HG03469 (cell line): ENCODE results near the gene NLGN1.

Source experiments
- ATAC-seq: cut with Tn5 transposase; IDR thresholded peaks from one replicate; pipeline ENCODE4 v1.9.1; 2021; ENCODE audit warnings: mild to moderate bottlenecking, moderate library complexity, moderate number of reproducible peaks; ENCODE audit not compliant: unreplicated experiment

Gene NLGN1

GRCh38 chr3:174315225-174315624 is 917.7 kb downstream of the NLGN1 start:
- ATAC-seq, result no peak

GRCh38 chr3:174317005-174317404 is 919.5 kb downstream of the NLGN1 start:
- ATAC-seq, result no peak

DNA sequence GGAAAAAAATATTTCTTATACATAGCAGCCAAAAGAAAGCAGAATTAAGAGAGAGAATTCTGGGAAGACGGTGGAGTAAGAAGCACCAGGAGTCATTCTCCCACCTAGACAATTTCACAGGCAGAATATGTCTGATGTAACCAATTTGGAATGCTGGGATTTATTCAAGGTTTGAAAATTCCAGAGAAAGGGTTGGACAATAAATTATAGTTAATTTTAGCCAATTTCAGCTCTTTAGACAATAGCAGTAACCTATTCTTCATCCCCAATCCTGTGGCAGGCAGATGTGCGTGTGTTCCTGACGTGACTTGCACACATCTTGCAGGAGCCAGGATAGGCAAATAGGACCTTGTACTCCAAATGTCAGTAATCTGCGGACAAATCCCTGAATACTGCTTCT is 920.6 kb downstream of the NLGN1 start:
- no peak for ATAC-seq

DNA sequence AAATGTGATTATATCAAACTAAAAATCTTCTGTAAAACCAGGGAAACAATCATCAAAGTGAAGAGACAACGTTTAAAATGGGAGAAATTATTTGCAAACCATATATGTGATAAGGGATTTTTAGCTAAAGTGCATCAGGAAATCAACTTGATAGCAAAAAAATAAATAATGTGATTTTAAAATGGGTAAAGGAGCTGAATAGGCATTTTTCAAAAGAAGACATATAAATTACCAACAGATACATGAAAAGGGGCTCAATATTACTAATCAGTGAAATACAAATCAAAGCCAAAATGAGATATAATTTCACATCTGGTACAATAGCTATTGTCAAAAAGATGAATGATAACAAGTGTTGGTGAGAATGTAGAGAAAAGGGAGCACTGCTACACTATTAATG is 924.0 kb downstream of the NLGN1 start:
- no peak for ATAC-seq

DNA sequence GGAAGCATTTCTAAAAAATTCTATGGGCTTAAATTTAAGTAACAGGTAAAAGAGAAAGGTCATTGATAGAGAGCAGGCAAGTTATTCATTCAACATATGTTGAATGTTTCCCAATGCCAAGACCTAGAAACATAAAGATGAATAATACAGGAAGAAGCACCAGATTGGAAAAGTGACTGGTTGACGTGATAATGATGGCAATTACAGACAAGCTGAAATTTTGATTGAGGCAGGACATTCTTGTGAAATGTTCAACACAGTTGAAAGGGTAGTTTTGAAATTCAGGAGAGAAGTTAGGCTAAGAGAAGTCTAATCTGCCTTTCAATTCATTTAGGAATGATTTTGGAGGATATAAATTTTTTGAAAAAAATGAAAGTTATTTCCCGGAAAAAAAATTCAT is 925.2 kb downstream of the NLGN1 start:
- ATAC-seq, result no peak

GRCh38 chr3:174325171-174325570 is 927.6 kb downstream of the NLGN1 start:
- ATAC-seq, result no peak

DNA sequence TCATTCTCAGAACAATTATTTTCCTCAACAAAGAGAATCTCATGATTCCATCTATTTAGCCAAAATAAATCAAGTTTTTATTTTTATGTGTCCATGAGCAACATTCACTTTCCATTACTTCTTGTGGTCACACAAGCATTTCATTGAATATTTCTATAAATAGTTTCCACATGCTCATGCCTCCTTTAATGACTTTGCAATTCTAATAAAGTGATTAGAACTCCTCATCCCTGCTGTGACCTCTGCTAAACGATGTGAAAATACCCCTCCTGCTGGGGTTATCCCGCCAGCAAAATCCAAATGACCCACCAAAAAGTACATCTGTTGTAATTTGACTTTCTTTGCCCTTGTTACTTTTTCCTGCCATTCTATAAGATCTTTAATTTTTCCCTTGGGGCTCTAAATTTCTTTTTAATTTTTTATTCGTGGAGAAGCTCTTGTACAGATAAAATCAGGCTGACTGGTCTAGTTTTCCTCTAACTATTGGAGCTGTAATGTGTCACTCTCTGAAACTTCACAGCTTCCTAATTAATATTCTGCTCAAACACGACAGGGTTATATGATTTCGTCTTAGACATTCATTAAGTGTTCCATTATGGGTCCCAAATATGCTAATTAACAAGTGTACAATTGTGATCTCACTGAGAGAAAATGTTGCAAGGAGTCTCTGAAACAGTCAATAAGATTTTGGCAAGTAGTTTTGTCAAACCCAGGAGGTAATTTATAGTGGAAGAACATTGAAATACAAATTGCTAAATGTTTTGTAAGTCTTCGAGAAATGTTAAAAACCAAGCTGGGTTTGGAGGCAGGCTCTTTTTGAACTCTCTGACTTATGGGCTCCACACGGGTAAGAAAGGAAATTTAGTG is 928.5 kb downstream of the NLGN1 start:
- ATAC-seq, result no peak

- no peak for ATAC-seq
Measured at GRCh38 chr3:174329321-174329720, 931.8 kb downstream of the NLGN1 start.

GRCh38 chr3:174330303-174330702 is 932.8 kb downstream of the NLGN1 start:
- no peak for ATAC-seq

DNA sequence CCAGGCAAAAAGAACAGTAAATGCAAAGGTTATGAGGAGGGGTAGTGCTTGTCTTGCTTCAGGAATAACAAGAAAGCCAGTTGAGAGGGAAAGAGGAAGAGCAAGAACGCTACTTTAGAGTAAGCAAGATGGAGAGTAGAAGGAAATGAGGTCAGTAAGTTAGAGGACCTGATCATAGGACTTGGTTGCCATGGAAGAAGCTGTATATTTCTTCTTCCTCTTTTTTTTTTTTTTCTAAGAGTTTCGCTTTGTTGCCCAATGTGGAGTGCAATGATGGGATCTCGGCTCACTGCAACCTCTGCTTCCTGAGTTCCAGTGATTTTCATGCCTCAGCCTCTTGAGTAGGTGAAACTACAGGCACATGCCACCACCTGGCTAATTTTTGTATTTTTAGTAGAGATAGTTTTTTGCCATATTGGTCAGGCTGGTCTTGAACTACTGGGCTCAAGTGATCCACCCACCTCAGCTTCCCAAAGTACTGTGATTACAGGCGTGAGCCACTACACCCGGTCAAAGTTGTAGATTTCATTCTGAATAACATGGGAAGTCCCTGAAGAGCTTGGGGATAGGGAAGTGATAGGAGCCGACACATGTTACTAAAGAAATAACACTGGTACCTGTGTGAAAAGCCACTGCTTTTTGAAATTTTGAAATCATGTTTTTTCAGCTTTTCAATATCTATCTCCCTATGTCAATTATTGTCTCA is 933.7 kb downstream of the NLGN1 start:
- ATAC-seq, result no peak

GRCh38 chr3:174332391-174332790 is 934.8 kb downstream of the NLGN1 start:
- ATAC-seq, result no peak

GRCh38 chr3:174333640-174334039 is 936.1 kb downstream of the NLGN1 start:
- no peak for ATAC-seq

GRCh38 chr3:174334111-174334510 is 936.6 kb downstream of the NLGN1 start:
- ATAC-seq, result no peak

- no peak for ATAC-seq
Measured at GRCh38 chr3:174335324-174335723, 937.8 kb downstream of the NLGN1 start.

DNA sequence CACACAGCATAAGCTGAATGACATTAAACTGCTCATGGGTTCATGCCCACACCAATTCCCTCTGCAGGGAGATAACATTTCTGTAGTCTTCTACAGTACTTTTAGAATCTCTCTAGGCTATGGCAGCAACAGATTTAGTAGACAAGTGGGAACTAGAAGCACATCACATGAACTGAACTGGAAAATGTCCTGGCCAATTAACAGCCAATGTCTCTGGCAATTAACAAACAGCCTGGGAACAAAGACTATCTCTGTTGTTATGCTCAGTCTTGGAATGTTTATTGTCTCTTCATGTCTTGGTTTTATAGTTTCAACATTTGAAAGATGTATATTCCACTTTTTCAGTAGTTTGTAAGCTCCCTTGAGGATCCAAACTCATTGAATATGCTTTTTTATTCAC is 938.4 kb downstream of the NLGN1 start:
- ATAC-seq, result no peak
